Measurements from ENCODE around the gene SENP3. TPM values are rescaled to one million over a fixed set of nuclear protein-coding genes. Genes with fewer than 3 reads are reported as not detected.

SENP3 gene
- total and polyA plus RNA-seq, 2 experiments from 2014 or later: 35.4 to 61.1 TPM

GRCh38 chr17:7612294-7612640 is 50.5 kb downstream of the SENP3 start:
- Histone ChIP-seq H3K79me2 (peaks cover 69% of the 10 kb centered on the region), H3K27me3 (no peaks in the 10 kb centered on the region), H4K20me1 (ENCODE audit: insufficient read depth, poor library complexity, severe bottlenecking) (peaks cover 47% of the 10 kb centered on the region), H3K27ac (no peak overlapping the region), H3K36me3 (replicated peaks; ENCODE audit: insufficient read depth, low read depth) (no peaks in the 10 kb centered on the region), H3K4me1 (ENCODE audit: insufficient read depth) (peaks cover 10% of the 10 kb centered on the region), H3K9me2 (replicated peaks; ENCODE audit: insufficient read depth) (no peaks in the 10 kb centered on the region), H3K4me3 (no peak overlapping the region), H3K9me3 (ENCODE audit: low read depth) (no peaks in the 10 kb centered on the region), H3K4me2 (peak overlapping the region; percentile 92), H2AFZ (no peak overlapping the region)
- 94% methylated on average over 1 of the region's 1 CpG for WGBS (ENCODE audit: low lambda C conversion rate, missing lambda C conversion rate)
- DNase-seq (ENCODE audit: low spot score): no peak
- TF ChIP-seq CTCF (IDR thresholded peaks at IDR 0.05; ENCODE audit: poor library complexity) (no peak), EZH2 (IDR thresholded peaks at IDR 0.05; ENCODE audit: borderline replicate concordance) (no peak), EZH2phosphoT487 (IDR thresholded peaks at IDR 0.05; ENCODE audit: low read depth, severe bottlenecking, unreplicated experiment) (no peak)

GRCh38 chr17:7613769-7614424 is 52.2 kb downstream of the SENP3 start:
- Histone ChIP-seq H3K9me3 (ENCODE audit: low read depth) (no peaks in the 10 kb centered on the region), H3K27ac (peak overlapping the region; percentile 71), H2AFZ (no peak overlapping the region), H4K20me1 (ENCODE audit: insufficient read depth, poor library complexity, severe bottlenecking) (peaks cover 33% of the 10 kb centered on the region), H3K9me2 (replicated peaks; ENCODE audit: insufficient read depth) (no peaks in the 10 kb centered on the region), H3K27me3 (no peaks in the 10 kb centered on the region), H3K4me1 (ENCODE audit: insufficient read depth) (peaks cover 10% of the 10 kb centered on the region), H3K4me2 (peak overlapping the region; percentile 92), H3K79me2 (peaks cover 53% of the 10 kb centered on the region), H3K36me3 (replicated peaks; ENCODE audit: insufficient read depth, low read depth) (no peaks in the 10 kb centered on the region), H3K4me3 (peak overlapping the region; percentile 65)
- no peak for TF ChIP-seq EZH2phosphoT487 (IDR thresholded peaks at IDR 0.05; ENCODE audit: low read depth, severe bottlenecking, unreplicated experiment)
- no peak for TF ChIP-seq EZH2 (IDR thresholded peaks at IDR 0.05; ENCODE audit: borderline replicate concordance)
- TF ChIP-seq CTCF (IDR thresholded peaks at IDR 0.05; ENCODE audit: poor library complexity): no peak
- 7% methylated on average over 18 of the region's 20 CpGs for WGBS (ENCODE audit: low lambda C conversion rate, missing lambda C conversion rate)
- no peak for DNase-seq (ENCODE audit: low spot score)

GRCh38 chr17:7614425-7615264 is 52.9 kb downstream of the SENP3 start, which contains the start of gene FXR2:
Gene FXR2 (minus strand): TSS chr17:7614897. CDS start chr17:7614532, 365 bp downstream.
- Histone ChIP-seq H3K79me2 (peaks cover 45% of the 10 kb centered on the region), H3K4me1 (ENCODE audit: insufficient read depth) (peaks cover 10% of the 10 kb centered on the region), H3K27ac (peak within 1 kb of the TSS; percentile 75), H4K20me1 (ENCODE audit: insufficient read depth, poor library complexity, severe bottlenecking) (peaks cover 31% of the 10 kb centered on the region), H3K36me3 (replicated peaks; ENCODE audit: insufficient read depth, low read depth) (no peaks in the 10 kb centered on the region), H3K9me3 (ENCODE audit: low read depth) (no peaks in the 10 kb centered on the region), H3K4me3 (peak within 1 kb of the TSS; percentile 65), H2AFZ (peak within 1 kb of the TSS; percentile 53), H3K4me2 (peak within 1 kb of the TSS; percentile 92), H3K9me2 (replicated peaks; ENCODE audit: insufficient read depth) (no peaks in the 10 kb centered on the region), H3K27me3 (no peaks in the 10 kb centered on the region)
- 2% methylated on average over 51 of the region's 93 CpGs for WGBS (ENCODE audit: low lambda C conversion rate, missing lambda C conversion rate)
- peak; percentile 100 for DNase-seq (ENCODE audit: low spot score)
- no peak for TF ChIP-seq EZH2phosphoT487 (IDR thresholded peaks at IDR 0.05; ENCODE audit: low read depth, severe bottlenecking, unreplicated experiment)
- TF ChIP-seq CTCF (IDR thresholded peaks at IDR 0.05; ENCODE audit: poor library complexity): peak; percentile 63
- TF ChIP-seq EZH2 (IDR thresholded peaks at IDR 0.05; ENCODE audit: borderline replicate concordance): no peak
